Measurements from ENCODE around the gene FBRSL1. TPM values are rescaled to one million over a fixed set of nuclear protein-coding genes. Genes with fewer than 3 reads are reported as not detected.

The FBRSL1 gene
- polyA plus RNA-seq (2012; ENCODE audit: insufficient read length, low read depth), result 211 TPM

DNA sequence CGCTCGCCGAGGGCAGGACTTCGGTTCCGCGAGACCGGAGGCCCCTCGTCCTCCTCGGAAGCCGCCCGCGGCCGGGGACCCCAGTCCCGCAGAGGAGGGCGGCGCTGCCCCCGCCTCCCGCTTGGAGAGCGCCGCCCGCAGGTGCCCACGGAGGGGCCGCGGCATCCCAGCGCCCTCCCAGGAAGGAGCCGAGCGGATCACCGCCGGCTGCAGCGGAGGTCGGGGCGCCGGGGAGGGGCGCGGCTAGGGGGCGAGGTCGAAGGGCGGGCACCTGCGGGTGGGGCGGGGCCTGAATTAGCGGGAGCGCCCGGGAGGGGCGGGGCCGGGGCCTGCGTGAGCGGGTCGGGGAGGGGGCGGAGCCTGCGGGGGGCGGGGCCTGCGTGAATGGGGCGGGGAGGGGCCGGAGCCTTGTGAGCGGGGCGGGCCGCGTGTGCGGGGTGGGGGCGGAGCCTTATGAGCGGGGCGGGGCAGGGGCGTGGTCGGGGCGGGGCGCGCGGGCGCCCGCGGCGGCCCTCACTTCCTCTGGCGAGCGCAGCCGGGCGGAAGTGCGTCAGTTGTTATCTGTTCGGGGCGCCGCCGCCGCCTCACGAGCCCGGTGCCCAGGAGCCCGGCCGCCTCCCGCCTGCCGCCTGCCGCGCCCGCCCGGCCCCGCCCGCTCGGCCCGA lies at the start of gene FBRSL1:
Gene FBRSL1 (plus strand): TSS at position 550 of the 665 bp plus-strand sequence.
- TF ChIP-seq, protein P1, sequence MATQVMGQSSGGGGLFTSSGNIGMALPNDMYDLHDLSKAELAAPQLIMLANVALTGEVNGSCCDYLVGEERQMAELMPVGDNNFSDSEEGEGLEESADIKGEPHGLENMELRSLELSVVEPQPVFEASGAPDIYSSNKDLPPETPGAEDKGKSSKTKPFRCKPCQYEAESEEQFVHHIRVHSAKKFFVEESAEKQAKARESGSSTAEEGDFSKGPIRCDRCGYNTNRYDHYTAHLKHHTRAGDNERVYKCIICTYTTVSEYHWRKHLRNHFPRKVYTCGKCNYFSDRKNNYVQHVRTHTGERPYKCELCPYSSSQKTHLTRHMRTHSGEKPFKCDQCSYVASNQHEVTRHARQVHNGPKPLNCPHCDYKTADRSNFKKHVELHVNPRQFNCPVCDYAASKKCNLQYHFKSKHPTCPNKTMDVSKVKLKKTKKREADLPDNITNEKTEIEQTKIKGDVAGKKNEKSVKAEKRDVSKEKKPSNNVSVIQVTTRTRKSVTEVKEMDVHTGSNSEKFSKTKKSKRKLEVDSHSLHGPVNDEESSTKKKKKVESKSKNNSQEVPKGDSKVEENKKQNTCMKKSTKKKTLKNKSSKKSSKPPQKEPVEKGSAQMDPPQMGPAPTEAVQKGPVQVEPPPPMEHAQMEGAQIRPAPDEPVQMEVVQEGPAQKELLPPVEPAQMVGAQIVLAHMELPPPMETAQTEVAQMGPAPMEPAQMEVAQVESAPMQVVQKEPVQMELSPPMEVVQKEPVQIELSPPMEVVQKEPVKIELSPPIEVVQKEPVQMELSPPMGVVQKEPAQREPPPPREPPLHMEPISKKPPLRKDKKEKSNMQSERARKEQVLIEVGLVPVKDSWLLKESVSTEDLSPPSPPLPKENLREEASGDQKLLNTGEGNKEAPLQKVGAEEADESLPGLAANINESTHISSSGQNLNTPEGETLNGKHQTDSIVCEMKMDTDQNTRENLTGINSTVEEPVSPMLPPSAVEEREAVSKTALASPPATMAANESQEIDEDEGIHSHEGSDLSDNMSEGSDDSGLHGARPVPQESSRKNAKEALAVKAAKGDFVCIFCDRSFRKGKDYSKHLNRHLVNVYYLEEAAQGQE (IDR thresholded peaks at IDR 0.05; ENCODE audit: insufficient read depth in 1 of 2, low read depth in 2 of 2, low read length in 2 of 2), result no peak
- TF ChIP-seq SIN3A (IDR thresholded peaks at IDR 0.05; ENCODE audit: borderline replicate concordance, insufficient read depth, low read length) (no peak), FOXP2 (optimal IDR thresholded peaks at IDR 0.05; ENCODE audit: borderline replicate concordance, extremely low read depth, extremely low read length, insufficient read depth) (no peak), POLR2AphosphoS5 (IDR thresholded peaks at IDR 0.05; ENCODE audit: low read depth, low read length) (peak; percentile 47; the same call in 1 of the 2 replicates)

DNA sequence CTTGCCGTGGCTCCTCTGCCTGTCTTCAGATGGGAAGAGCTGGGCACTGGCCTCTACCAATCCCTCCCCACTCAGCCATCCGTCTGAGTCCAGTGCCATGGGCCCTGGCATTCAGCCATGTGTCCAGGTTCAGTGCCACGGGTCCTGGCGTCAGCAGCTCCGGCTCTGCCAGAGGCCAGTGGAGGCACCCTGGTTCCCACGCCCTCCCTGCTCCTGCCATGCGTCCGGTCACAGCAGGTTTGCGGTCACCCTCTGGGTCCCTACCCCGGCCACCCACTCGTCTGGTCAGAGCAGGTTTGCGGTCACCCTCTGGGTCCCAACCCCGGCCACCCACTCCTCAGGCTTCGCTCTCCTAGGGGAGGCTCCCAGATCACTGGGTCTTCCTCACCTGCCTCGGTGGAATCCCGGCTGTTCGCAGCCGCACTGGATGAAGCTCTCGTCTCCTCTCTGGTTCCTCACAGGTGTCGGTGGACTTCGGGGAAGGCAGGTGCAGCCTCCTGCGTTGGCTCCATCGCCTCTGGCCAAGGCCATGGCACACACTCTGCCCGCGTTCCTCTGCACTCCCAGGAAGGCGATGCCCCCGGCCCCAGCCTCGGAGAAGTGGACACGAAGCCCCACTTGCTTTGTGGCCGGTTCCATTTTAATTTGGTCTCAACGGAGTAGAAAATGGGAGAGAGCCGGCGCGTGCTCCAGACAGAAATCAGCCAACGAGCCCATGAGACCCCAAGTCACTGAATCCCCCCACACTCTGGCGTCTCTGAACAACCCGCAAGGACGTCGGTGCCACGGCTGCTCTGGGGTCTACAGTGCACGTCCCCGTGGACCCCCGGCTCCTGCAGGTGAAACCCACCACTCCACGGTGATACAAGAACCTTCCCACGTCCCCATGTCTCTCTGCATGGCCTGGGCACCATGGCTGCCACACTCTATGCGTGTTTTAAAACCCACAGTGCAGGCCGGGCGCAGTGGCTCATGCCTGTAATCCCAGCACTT lies 47.8 kb upstream of the FBRSL1 start:
- no peak for TF ChIP-seq TAF1 (IDR thresholded peaks at IDR 0.05; ENCODE audit: borderline replicate concordance, insufficient read depth, low read length)
- TF ChIP-seq POLR2AphosphoS5 (IDR thresholded peaks at IDR 0.05; ENCODE audit: low read depth, low read length), result no peak
- TF ChIP-seq FOXP2 (optimal IDR thresholded peaks at IDR 0.05; ENCODE audit: borderline replicate concordance, extremely low read depth, extremely low read length, insufficient read depth), result no peak
- TF ChIP-seq, protein P1 (IDR thresholded peaks at IDR 0.05; ENCODE audit: insufficient read depth in 1 of 2, low read depth in 2 of 2, low read length in 2 of 2), result no peak
- TF ChIP-seq SIN3A (IDR thresholded peaks at IDR 0.05; ENCODE audit: borderline replicate concordance, insufficient read depth, low read length), result no peak

DNA sequence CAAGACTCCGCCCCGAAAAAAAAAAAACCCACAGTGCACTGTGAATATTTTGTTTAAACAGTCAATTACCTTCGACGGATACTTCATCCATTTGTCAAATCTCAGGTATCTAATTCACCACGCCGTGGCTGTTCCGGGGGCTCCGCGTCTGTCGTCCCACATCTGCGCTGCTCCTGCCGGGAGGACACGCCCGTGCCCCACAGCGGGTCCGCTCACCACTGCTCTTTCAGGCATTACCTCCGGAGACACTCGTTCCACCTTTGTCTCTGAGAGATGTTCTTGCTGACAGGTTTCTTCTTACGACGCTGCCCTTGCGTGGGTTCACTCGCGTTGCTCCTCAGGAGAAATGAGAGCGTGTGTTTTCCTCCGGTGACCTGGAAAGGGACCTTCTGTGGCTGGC lies 46.9 kb upstream of the FBRSL1 start:
- TF ChIP-seq POLR2AphosphoS5 (IDR thresholded peaks at IDR 0.05; ENCODE audit: low read depth, low read length) (no peak), FOXP2 (optimal IDR thresholded peaks at IDR 0.05; ENCODE audit: borderline replicate concordance, extremely low read depth, extremely low read length, insufficient read depth) (no peak), SIN3A (IDR thresholded peaks at IDR 0.05; ENCODE audit: borderline replicate concordance, insufficient read depth, low read length) (no peak), TAF1 (IDR thresholded peaks at IDR 0.05; ENCODE audit: borderline replicate concordance, insufficient read depth, low read length) (no peak)
- TF ChIP-seq, protein P1 (IDR thresholded peaks at IDR 0.05; ENCODE audit: insufficient read depth in 1 of 2, low read depth in 2 of 2, low read length in 2 of 2), result no peak

DNA sequence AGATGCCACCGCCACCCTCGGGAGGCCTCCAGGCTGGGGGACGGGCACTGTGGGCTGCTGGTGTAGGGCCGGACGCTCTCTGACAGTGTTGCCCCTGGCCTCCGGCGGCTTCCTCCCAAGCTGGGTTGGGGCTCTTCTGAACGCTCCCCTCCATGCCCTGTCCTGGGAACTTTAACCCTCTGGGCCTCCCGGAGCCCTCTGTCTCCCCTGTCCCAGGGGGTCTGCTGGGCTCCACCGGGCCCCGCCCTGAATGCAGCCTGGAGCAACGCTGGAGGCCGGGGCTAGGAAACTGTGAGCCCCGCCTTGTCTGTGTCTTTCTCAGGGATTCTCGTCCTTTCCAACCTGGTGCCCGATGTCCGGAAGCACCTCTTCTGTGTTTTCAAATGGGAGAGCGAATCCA lies 45.7 kb upstream of the FBRSL1 start:
- TF ChIP-seq POLR2AphosphoS5 (IDR thresholded peaks at IDR 0.05; ENCODE audit: low read depth, low read length) (no peak), TAF1 (IDR thresholded peaks at IDR 0.05; ENCODE audit: borderline replicate concordance, insufficient read depth, low read length) (no peak), SIN3A (IDR thresholded peaks at IDR 0.05; ENCODE audit: borderline replicate concordance, insufficient read depth, low read length) (no peak)
- TF ChIP-seq, protein P1 (IDR thresholded peaks at IDR 0.05; ENCODE audit: insufficient read depth in 1 of 2, low read depth in 2 of 2, low read length in 2 of 2), result no peak

All from PFSK-1 (cell line).